HCT116 (cell line): ENCODE data around the gene OSGIN1.

Source experiments
- CTCF ChIP-seq, 3 experiments: fragments of 200-600 bp in 1 of 3; sonication (generic) in 1 of 3; IDR thresholded peaks in 2 of 3; conservative IDR thresholded peaks in 1 of 3; 2 replicates each; pipeline ENCODE4 v1.5.1; 2012 to 2017; ENCODE audit warnings: low read depth in 2 of 3, low read length in 2 of 3, antibody characterized with exemption in 1 of 3, borderline replicate concordance in 1 of 3, control low read depth in 1 of 3, mild to moderate bottlenecking in 1 of 3, mixed read lengths in 1 of 3, mixed run types in 1 of 3, moderate library complexity in 1 of 3; ENCODE audit not compliant: insufficient read depth in 1 of 3
- EZH2 ChIP-seq: fragments of 200-600 bp; sonication (generic); IDR thresholded peaks from 2 replicates; pipeline ENCODE4 v1.6.1; 2017; ENCODE audit warnings: antibody characterized with exemption, mixed run types
- FOSL1 ChIP-seq: IDR thresholded peaks from 2 replicates; pipeline ENCODE4 v1.6.1; 2012; ENCODE audit warnings: low read depth
- REST ChIP-seq: IDR thresholded peaks from 2 replicates; pipeline ENCODE4 v1.6.1; 2012; ENCODE audit warnings: low read depth
- YY1 ChIP-seq: IDR thresholded peaks from 2 replicates; pipeline ENCODE4 v1.6.1; 2011; ENCODE audit warnings: low read length, low read depth, moderate library complexity, mild to moderate bottlenecking; ENCODE audit not compliant: insufficient replicate concordance; ENCODE audit errors: extremely low read depth

DNA sequence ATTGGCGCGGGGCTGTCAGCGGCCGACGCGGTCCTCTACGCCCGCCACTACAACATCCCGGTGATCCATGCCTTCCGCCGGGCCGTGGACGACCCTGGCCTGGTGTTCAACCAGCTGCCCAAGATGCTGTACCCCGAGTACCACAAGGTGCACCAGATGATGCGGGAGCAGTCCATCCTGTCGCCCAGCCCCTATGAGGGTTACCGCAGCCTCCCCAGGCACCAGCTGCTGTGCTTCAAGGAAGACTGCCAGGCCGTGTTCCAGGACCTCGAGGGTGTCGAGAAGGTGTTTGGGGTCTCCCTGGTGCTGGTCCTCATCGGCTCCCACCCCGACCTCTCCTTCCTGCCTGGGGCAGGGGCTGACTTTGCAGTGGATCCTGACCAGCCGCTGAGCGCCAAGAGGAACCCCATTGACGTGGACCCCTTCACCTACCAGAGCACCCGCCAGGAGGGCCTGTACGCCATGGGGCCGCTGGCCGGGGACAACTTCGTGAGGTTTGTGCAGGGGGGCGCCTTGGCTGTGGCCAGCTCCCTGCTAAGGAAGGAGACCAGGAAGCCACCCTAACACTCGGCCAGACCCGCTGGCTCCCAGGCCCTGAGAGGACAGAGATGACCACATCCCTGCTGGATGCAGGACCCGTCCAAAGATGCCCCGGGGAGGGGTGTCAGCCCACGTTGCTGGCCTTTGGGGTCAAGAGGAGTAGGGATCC, 12.6 kb downstream of the OSGIN1 start:
- no peak for TF ChIP-seq CTCF (IDR thresholded peaks at IDR 0.05 in 2 of 3, conservative IDR thresholded peaks at IDR 0.05 in 1 of 3; ENCODE audit: borderline replicate concordance in 1 of 3, insufficient read depth in 1 of 3, low read depth in 2 of 3, low read length in 2 of 3)
- no peak for TF ChIP-seq FOSL1
- no peak for TF ChIP-seq YY1
- TF ChIP-seq REST = no peak
- TF ChIP-seq EZH2 = no peak
